SK-N-MC (cell line): ENCODE results near the gene ASB16.
A peak's percentile ranks its signal among the peaks of the same experiment; 100 is the strongest.

Source experiments
- DNase-seq: peaks from one replicate; pipeline ENCODE4 v3.0.0-alpha.2; 2011; ENCODE audit warnings: low read depth, low spot score
- H3K27ac ChIP-seq: fragments of 200-600 bp; sonication (generic); 2 replicates; pipeline ENCODE4 v1.5.1; 2016; ENCODE audit warnings: mixed run types
- H3K36me3 ChIP-seq: fragments of 200-600 bp; sonication (generic); 2 replicates; pipeline ENCODE4 v1.6.1; 2017; ENCODE audit warnings: antibody characterized with exemption, low read length, mixed read lengths; ENCODE audit not compliant: insufficient read depth
- H3K4me3 ChIP-seq: fragments of 200-600 bp; sonication (generic); 2 replicates; pipeline ENCODE4 v1.5.1; 2016
- H3K9ac ChIP-seq: fragments of 200-600 bp; sonication (generic); 2 replicates; pipeline ENCODE4 v1.8.0; 2017; ENCODE audit warnings: mixed run types, mixed read lengths; ENCODE audit not compliant: insufficient read length
- H3K9me3 ChIP-seq: fragments of 200-600 bp; sonication (generic); 2 replicates; pipeline ENCODE4 v1.6.1; 2017; ENCODE audit warnings: low read depth, mild to moderate bottlenecking, antibody characterized with exemption, low read length, moderate library complexity, mixed read lengths
- EZH2 ChIP-seq: fragments of 200-600 bp; sonication (generic); IDR thresholded peaks from one replicate; pipeline ENCODE4 v1.6.1; 2017; ENCODE audit warnings: antibody characterized with exemption
- FOXP2 ChIP-seq: optimal IDR thresholded peaks from 2 replicates; pipeline ENCODE3; 2011; ENCODE audit warnings: mild to moderate bottlenecking, moderate library complexity; ENCODE audit not compliant: insufficient read depth; ENCODE audit errors: extremely low read length, control extremely low read depth
- POLR2AphosphoS5 ChIP-seq: IDR thresholded peaks from 2 replicates; pipeline ENCODE4 v1.6.1; 2012; ENCODE audit warnings: mild to moderate bottlenecking, low read depth, low read length, borderline replicate concordance

The ASB16 gene

DNA sequence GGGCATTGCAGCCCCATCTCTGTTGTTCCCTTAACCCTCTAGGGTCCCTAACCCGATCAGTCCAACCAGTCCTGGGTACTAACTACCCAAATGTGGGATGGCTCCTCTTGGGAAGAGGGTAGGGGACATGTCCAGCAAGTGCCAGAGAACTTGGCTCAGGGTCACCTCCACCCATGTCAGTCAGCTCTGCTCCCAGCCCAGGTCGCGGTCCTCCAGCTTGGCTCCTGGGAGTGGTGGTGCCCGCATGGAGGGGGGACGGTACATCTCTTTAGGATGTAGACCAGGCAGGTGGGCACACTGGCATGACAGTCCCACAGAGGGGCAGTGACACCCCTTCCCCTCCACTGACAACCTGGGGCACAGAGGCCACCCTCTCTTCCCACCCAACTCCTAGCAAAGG, 22.2 kb downstream of the ASB16 start:
- Histone ChIP-seq H3K9ac (no peak overlapping the region), H3K27ac (peak overlapping the region; percentile 36; the same call in 1 of the 2 replicates)
- no peak for DNase-seq

DNA sequence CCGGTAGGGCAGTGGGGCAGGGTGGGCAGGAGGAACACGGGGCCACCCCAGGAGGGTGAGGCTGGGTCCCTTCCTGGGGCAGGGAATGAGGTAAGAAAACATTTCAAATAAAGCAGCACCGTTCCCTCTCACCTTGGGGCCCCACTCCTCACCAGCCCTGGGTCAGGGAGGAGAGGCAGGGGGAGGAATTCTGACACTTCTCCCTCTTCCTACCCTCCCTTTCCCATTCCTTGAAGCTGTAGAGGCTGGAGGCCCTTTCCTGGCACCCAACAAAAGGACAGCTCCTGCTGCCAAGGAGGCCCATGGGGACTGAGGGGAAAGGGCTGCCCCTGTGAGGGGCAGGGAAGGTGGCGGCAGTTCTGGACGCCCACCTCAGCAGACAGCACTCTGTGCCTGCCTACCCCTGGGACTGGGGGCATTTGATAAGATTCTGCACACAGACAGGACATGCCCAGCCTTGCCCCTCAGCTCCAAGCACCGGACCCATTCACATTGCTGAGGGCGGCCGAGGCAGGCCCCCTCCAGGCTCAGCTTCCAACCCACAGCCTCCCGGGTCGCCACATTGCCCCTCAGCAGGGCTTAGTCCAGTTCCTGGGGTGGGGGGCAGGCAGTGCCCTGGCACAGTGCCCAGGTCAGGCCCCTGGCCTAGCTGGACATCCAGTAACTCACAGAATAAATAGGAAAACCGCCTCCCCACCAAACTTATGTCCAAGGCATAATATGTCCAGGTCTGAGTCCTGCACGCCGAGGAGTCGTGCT, 23.0 kb downstream of the ASB16 start:
- Histone ChIP-seq H3K9me3 (no peaks in the 10 kb centered on the region), H3K9ac (no peak overlapping the region), H3K36me3 (peaks cover 41% of the 10 kb centered on the region), H3K27ac (no peak overlapping the region), H3K4me3 (no peak overlapping the region)
- DNase-seq, result no peak
- TF ChIP-seq EZH2 (no peak), FOXP2 (no peak), POLR2AphosphoS5 (no peak)

More for the DNA sequence above, 22.2 kb downstream of the ASB16 start:
- TF ChIP-seq POLR2AphosphoS5 (no peak), FOXP2 (no peak), EZH2 (no peak)
- no peaks in the 10 kb centered on the region for H3K9me3 ChIP-seq
- H3K36me3 ChIP-seq, result peaks cover 40% of the 10 kb centered on the region
- no peak overlapping the region for H3K4me3 ChIP-seq

DNA sequence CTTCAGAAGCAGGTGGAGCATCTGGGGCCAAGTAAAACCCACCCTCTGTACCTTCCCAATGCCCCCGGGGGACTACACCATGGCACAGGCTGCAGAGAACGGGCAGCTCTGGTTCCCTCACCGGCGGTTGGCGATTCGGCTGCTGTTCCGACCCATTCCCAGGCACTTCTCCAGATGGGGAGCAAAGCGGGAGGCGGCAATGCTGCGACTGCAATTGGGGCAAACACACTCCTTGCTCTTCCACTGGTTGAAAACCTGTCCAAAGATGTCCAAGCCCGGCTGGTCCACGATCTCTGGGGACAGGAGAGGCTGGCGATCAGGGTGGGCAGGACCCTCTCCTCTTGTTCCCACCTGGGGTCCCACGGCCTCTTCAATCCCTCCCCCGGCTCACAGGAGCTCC, 26.6 kb downstream of the ASB16 start:
- H3K27ac ChIP-seq, result peak overlapping the region; percentile 85; the same call in 1 of the 2 replicates
- no peak overlapping the region for H3K9ac ChIP-seq
- H3K36me3 ChIP-seq, result peaks cover 37% of the 10 kb centered on the region
- TF ChIP-seq POLR2AphosphoS5 (no peak), FOXP2 (no peak), EZH2 (no peak)
- no peaks in the 10 kb centered on the region for H3K9me3 ChIP-seq
- DNase-seq, result no peak
- no peak overlapping the region for H3K4me3 ChIP-seq

DNA sequence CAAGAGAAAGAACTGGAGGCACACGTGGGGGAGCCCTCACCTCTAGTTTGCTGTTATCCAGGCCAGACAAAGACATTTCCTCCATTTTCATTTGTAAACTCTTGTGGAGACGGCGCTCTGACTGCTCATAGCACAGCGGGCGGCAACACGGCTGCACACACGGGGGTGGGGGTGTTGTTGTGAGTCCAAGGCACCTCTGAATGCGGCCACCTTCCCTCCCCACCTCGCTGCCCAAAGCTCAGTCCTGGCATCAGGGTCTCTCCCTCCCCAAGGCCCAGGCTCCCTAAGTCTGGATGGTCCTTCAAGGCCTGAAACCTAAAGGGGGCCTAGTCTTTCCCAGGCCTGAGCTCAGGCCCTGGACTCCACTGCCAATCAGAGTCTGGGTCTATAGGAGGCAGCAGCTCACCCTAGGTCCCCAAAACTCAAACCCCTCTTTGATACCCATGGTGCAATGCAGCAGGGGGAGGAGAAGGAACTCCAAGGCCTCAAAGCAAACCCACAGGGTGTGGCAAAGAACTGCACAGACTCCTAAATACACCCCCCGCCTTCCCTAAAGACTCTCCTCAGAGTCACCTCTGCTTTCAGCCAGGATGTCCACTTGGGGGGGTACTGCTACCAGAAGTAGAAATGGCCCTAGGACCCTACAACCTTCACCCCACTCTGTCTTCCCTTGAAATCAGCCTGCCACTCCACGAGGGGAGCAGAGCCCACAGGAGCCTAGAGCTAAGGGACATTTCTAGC, 27.6 kb downstream of the ASB16 start:
- peak overlapping the region; percentile 85 for H3K27ac ChIP-seq
- H3K9ac ChIP-seq, result peak overlapping the region; percentile 72
- H3K4me3 ChIP-seq, result peak overlapping the region; percentile 76
- peaks cover 37% of the 10 kb centered on the region for H3K36me3 ChIP-seq
- no peak for DNase-seq
- H3K9me3 ChIP-seq, result no peaks in the 10 kb centered on the region
- TF ChIP-seq EZH2 (no peak), POLR2AphosphoS5 (peak; percentile 58; the same call in 1 of the 2 replicates), FOXP2 (no peak)

DNA sequence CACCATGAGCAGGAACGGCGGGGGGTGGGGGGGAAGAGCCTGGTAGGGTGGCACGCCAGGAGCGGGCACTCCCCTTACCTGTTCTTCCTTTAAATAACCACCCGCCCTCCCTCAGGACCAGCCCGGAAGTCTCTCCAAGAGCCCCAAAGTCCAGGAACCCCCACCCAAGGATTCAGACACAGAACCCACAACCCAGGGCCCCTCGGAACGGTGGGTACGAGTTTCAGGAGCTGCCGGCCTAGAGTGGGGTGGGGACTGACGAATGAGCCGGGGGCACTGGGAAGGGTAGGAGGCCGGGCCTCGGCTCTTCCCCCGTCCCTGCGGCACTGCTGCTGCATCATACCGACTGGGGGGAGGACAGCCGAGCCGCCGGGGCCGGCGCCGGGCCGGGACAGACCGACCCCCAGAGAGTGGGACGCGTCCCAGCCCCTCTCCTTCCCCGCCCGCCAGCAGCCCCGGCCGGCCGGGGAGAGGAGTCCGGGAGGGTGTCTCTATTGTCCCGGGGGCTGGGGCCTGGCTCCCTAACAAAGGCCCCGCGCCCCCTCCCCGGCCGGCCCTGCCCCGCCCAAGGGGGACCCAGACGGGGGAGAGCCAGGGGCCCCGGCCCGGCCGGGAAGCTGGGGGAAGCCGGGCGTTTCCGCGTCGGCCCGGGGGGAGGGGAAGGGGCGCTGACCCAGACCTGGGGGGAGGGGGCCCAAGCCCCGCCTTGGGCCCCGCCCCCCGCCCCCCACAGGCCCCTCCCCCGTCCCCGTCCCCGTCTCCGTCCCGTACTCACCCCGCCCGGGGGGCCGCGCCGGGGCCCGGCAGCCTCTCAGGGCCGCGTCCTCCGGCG, 28.4 kb downstream of the ASB16 start:
- Histone ChIP-seq H3K9me3 (no peaks in the 10 kb centered on the region), H3K27ac (peak overlapping the region; percentile 91), H3K36me3 (peaks cover 32% of the 10 kb centered on the region), H3K4me3 (peak overlapping the region; percentile 76), H3K9ac (peak overlapping the region; percentile 72)
- TF ChIP-seq POLR2AphosphoS5, result no peak
- no peak for TF ChIP-seq FOXP2
- no peak for TF ChIP-seq EZH2
- no peak for DNase-seq

DNA sequence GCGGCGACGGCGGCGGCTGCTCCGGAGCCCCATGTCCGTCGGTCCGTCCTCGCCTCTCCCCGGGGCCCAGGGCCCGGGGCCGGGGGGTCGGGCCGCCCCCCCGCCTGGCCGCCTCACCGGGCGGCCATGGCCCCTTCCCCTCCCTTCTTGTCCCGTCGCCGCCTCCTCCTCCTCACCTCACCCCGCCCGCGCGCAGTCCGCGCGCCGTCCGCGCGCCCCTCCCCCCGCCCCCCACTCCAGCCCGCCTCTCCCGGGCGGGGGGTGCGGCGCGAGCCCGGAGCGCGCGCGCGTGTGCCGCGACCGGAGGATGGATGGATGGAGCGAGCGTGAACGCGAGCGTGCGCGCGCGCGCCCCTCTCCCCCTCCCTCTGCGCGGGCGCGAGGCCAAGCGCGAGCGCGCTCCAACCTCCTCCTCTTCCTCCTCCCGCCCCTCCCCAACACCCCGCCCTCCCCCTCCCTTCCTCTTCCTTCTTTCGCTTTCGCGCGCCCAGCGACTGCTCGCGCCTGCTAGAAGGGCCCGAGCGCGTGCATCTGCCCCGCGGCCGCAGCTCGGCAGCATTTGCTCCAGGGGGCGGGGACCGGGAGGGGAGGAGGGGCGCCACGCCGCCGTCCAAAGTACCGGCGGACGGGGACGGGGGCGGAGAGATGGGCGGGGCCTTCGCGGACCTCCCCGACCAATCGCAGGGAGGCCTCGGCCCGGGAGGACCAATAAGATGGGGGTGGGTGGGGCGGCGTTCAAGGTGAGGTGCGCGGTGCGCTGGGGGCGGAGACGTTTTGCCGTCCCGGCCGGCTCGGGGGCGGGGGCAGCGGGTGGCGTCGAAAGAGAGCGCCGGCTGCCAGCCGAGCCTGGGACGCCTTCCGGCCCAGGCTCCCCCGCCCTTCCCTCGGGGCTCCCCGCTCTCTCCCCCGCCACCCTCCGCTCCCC, 29.3 kb downstream of the ASB16 start, which contains the start of gene ATXN7L3:
Gene ATXN7L3 (minus strand): TSS at position 332 of the 925 bp plus-strand sequence. CDS start 1,814 bp downstream, outside the sequence.
- peak; percentile 70 for DNase-seq
- H3K27ac ChIP-seq, result peak within 1 kb of the TSS; percentile 92
- TF ChIP-seq EZH2, result no peak
- TF ChIP-seq POLR2AphosphoS5, result peak; percentile 26; the same call in 1 of the 2 replicates
- TF ChIP-seq FOXP2, result no peak

DNA sequence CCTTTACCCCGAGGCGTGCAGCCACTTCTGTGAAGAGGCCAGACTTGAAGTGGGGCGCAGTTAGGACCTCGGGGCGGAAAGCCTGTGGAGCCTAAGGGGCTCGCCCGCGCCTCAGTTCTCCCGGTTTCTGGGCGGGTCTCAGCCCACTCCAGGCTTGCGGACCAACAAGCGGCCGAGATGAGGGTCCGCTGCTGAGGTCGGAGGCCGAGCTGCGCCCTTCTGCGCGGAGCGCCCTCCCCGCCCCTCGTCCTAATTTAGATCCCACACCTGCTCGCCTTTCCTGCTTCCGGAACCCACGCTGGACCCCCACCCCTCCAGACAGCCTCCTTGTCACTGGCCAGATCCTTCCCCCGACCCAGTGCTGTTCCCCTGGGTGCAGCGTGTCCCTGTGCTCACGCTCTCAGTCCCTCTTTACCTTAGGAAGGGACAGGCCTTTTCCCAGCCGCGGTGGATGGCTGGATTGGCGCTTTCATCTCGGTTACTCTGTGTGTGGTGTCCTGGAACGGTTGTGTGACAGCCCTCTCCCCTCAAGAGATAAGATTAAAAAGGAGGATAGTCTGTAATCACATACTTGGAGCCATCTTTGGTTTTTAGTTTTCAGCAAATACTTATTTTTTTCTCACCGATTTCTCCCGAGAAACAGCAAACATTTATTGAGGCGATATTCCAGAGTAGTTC, 30.1 kb downstream of the ASB16 start:
- Histone ChIP-seq H3K27ac (peak overlapping the region; percentile 92), H3K4me3 (peak overlapping the region; percentile 76), H3K36me3 (peaks cover 15% of the 10 kb centered on the region), H3K9me3 (no peaks in the 10 kb centered on the region), H3K9ac (peak overlapping the region; percentile 93)
- DNase-seq, result no peak
- TF ChIP-seq POLR2AphosphoS5 (no peak; the same call in 1 of the 2 replicates), EZH2 (no peak), FOXP2 (no peak)

More for the DNA sequence above, 29.3 kb downstream of the ASB16 start, which contains the start of gene ATXN7L3:
- Histone ChIP-seq H3K36me3 (peaks cover 23% of the 10 kb centered on the region), H3K9me3 (no peaks in the 10 kb centered on the region), H3K4me3 (peak within 1 kb of the TSS; percentile 76), H3K9ac (peak within 1 kb of the TSS; percentile 93)
